Trophoblast cell (in vitro differentiated cells and primary cell): ENCODE results near the gene TLCD3A.
"Not testable (repeated sequence)": the region's sequence is repeated elsewhere in the genome, so short reads cannot be mapped to it uniquely, and the experiment has no call there.

Experiments used
- DNase-seq, 2 donors: peaks; one replicate each; pipeline ENCODE4 v3.0.0-alpha.2; 2016
- H2AFZ ChIP-seq: 2 replicates; pipeline ENCODE4 v1.6.1; 2013; ENCODE audit warnings: low read length, moderate library complexity, mild to moderate bottlenecking; ENCODE audit not compliant: insufficient read depth, poor library complexity
- H2AK5ac ChIP-seq: 2 replicates; pipeline ENCODE4 v1.6.1; 2013; ENCODE audit warnings: mild to moderate bottlenecking, low read length
- H2BK120ac ChIP-seq: 2 replicates; pipeline ENCODE4 v1.6.1; 2013; ENCODE audit warnings: low read length, mild to moderate bottlenecking, moderate library complexity; ENCODE audit not compliant: insufficient read depth, poor library complexity
- H2BK12ac ChIP-seq: 2 replicates; pipeline ENCODE4 v1.6.1; 2013; ENCODE audit warnings: mild to moderate bottlenecking, low read length, moderate library complexity
- H2BK5ac ChIP-seq: 2 replicates; pipeline ENCODE4 v1.6.1; 2013; ENCODE audit warnings: low read length, low read depth, moderate library complexity, mild to moderate bottlenecking; ENCODE audit not compliant: poor library complexity
- H3K14ac ChIP-seq: 2 replicates; pipeline ENCODE4 v1.6.1; 2013; ENCODE audit warnings: mild to moderate bottlenecking, low read length
- H3K18ac ChIP-seq: 2 replicates; pipeline ENCODE4 v1.6.1; 2013; ENCODE audit warnings: mild to moderate bottlenecking, low read length
- H3K23ac ChIP-seq: 2 replicates; pipeline ENCODE4 v1.6.1; 2013; ENCODE audit warnings: low read length
- H3K27ac ChIP-seq: 2 replicates; pipeline ENCODE4 v1.5.1; 2013; ENCODE audit warnings: low read depth, mild to moderate bottlenecking, inconsistent platforms, low read length, moderate library complexity
- H3K27me3 ChIP-seq: 2 replicates; pipeline ENCODE4 v1.6.1; 2013; ENCODE audit warnings: inconsistent platforms, mild to moderate bottlenecking, low read length, moderate library complexity; ENCODE audit not compliant: insufficient read depth
- H3K36me3 ChIP-seq, 2 experiments: 1 replicate in 1 of 2; 2 replicates in 1 of 2; pipeline ENCODE4 v1.6.1; 2013; ENCODE audit warnings: low read length in 2 of 2, mild to moderate bottlenecking in 2 of 2, moderate library complexity in 1 of 2; ENCODE audit not compliant: insufficient read depth in 2 of 2, control insufficient read depth in 1 of 2
- H3K4ac ChIP-seq: 2 replicates; pipeline ENCODE4 v1.6.1; 2013; ENCODE audit warnings: low read depth, mild to moderate bottlenecking, low read length, moderate library complexity
- H3K4me1 ChIP-seq, 2 experiments: 1 replicate in 1 of 2; 2 replicates in 1 of 2; pipeline ENCODE4 v1.6.1; 2013; ENCODE audit warnings: low read length in 2 of 2, mild to moderate bottlenecking in 2 of 2, moderate library complexity in 1 of 2; ENCODE audit not compliant: insufficient read depth in 2 of 2, control insufficient read depth in 1 of 2
- H3K4me2 ChIP-seq: 2 replicates; pipeline ENCODE4 v1.6.1; 2013; ENCODE audit warnings: inconsistent platforms, mild to moderate bottlenecking, low read length, moderate library complexity
- H3K4me3 ChIP-seq: 2 replicates; pipeline ENCODE4 v1.5.1; 2013; ENCODE audit warnings: mild to moderate bottlenecking, low read depth, low read length, inconsistent platforms
- H3K79me1 ChIP-seq: one replicate; pipeline ENCODE4 v1.6.1; 2013; ENCODE audit warnings: low read length
- H3K79me2 ChIP-seq: 2 replicates; pipeline ENCODE4 v1.6.1; 2013; ENCODE audit warnings: low read length, mild to moderate bottlenecking; ENCODE audit not compliant: control insufficient read depth, insufficient read depth, poor library complexity
- H3K9ac ChIP-seq: 2 replicates; pipeline ENCODE4 v1.6.1; 2013; ENCODE audit warnings: mild to moderate bottlenecking, low read length
- H3K9me3 ChIP-seq: 2 replicates; pipeline ENCODE4 v1.6.1; 2013; ENCODE audit warnings: low read depth, mild to moderate bottlenecking, control low read depth, inconsistent platforms, low read length; ENCODE audit not compliant: insufficient read depth
- H4K12ac ChIP-seq: 2 replicates; pipeline ENCODE4 v1.6.1; 2013; ENCODE audit warnings: low read depth, mild to moderate bottlenecking, low read length, moderate library complexity
- H4K8ac ChIP-seq: 2 replicates; pipeline ENCODE4 v1.6.1; 2013; ENCODE audit warnings: low read depth, mild to moderate bottlenecking, low read length, moderate library complexity
- H4K91ac ChIP-seq: one replicate; pipeline ENCODE4 v1.6.1; 2013; ENCODE audit warnings: low read depth, mild to moderate bottlenecking, low read length, moderate library complexity
- WGBS: extraction: QIAGEN DNeasy Blood & Tissue Kit; methylation state at CpG from one replicate; pipeline ENCODE4 v1.1.7; 2013; ENCODE audit warnings: missing lambda C conversion rate; ENCODE audit not compliant: insufficient read length, insufficient coverage; ENCODE audit errors: extremely low coverage; 5-methylcytosine and 5-hydroxymethylcytosine counted together

The TLCD3A gene

DNA sequence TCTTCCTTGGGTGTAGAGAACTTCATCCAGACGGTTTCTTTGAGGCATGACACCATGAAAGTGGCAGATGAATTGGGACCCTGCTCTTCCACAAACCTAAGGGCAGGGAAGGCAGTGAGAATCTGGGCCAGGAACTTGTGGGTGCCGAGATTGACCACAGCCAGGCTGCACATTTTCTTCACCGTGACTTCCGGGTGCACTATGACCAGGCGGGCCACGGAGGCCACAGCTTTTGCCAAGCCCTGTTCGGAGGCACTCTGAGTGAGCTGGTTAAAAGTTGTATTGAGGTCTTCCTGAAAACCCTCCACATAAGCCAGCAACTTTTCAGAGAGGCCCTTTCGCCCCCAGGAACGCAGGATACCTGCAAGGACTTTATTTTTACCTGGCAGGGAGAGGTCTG, 13.8 kb downstream of the TLCD3A start:
- Histone ChIP-seq H3K36me3 (peaks cover 63 to 64% of the 10 kb centered on the region in 2 experiments), H3K9me3 (peaks cover 6% of the 10 kb centered on the region), H3K27ac (no peak overlapping the region), H3K18ac (no peak overlapping the region), H3K23ac (no peak overlapping the region), H2BK120ac (no peak overlapping the region), H3K79me1 (no peaks in the 10 kb centered on the region), H4K91ac (no peak overlapping the region), H2BK5ac (no peak overlapping the region), H2AK5ac (no peak overlapping the region), H3K4me2 (no peak overlapping the region), H3K27me3 (no peaks in the 10 kb centered on the region), H3K79me2 (peaks cover under 1% of the 10 kb centered on the region), H3K4ac (no peak overlapping the region), H3K9ac (no peak overlapping the region), H2BK12ac (no peak overlapping the region), H3K4me3 (no peak overlapping the region), H4K12ac (no peak overlapping the region), H4K8ac (no peak overlapping the region), H3K4me1 (peaks cover 2 to 4% of the 10 kb centered on the region in 2 experiments), H3K14ac (no peak overlapping the region), H2AFZ (no peak overlapping the region)
- no CpG with 5 or more reads among the region's 9 CpGs for WGBS
- no peak for DNase-seq

- Histone ChIP-seq H3K79me1 (peaks cover 5% of the 10 kb centered on the region), H3K27ac (no peak overlapping the region), H2AFZ (no peak overlapping the region), H3K18ac (no peak overlapping the region), H2AK5ac (no peak overlapping the region), H2BK120ac (no peak overlapping the region), H3K23ac (no peak overlapping the region), H4K91ac (no peak overlapping the region), H3K27me3 (no peaks in the 10 kb centered on the region), H3K14ac (no peak overlapping the region), H3K4me2 (no peak overlapping the region), H2BK5ac (no peak overlapping the region), H3K4me1 (peaks cover 4 to 6% of the 10 kb centered on the region in 2 experiments), H3K4ac (no peak overlapping the region), H3K9me3 (peaks cover 6% of the 10 kb centered on the region), H2BK12ac (no peak overlapping the region), H3K9ac (no peak overlapping the region), H3K79me2 (peaks cover 9% of the 10 kb centered on the region), H4K8ac (no peak overlapping the region), H4K12ac (no peak overlapping the region), H3K4me3 (no peak overlapping the region), H3K36me3 (peaks cover 55 to 57% of the 10 kb centered on the region in 2 experiments)
- no CpG with 5 or more reads among the region's 38 CpGs for WGBS
- DNase-seq: no peak
Measured at GRCh38 chr17:746783-747629, 14.6 kb downstream of the TLCD3A start.

DNA sequence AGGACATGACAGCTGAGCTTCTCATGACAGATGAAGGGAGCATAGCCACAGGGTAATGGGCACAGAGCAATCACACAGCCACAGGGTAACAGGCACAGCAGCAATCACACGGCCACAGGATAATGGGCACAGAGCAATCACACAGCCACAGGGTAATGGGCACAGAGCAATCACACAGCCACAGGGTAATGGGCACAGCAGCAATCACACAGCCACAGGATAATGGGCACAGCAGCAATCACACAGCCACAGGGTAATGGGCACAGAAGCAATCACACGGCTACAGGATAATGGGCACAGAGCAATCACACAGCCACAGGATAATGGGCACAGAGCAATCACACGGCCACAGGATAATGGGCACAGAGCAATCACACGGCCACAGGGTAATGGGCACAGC, 16.2 kb downstream of the TLCD3A start:
- not testable (repeated sequence) for H4K8ac ChIP-seq, H2AK5ac ChIP-seq, H4K91ac ChIP-seq, H2BK5ac ChIP-seq, H3K27me3 ChIP-seq, H3K27ac ChIP-seq, H3K14ac ChIP-seq, H4K12ac ChIP-seq, H3K9me3 ChIP-seq, DNase-seq, H2AFZ ChIP-seq, H3K23ac ChIP-seq, H2BK12ac ChIP-seq, H2BK120ac ChIP-seq, H3K4me2 ChIP-seq, H3K4ac ChIP-seq, H3K18ac ChIP-seq, H3K4me3 ChIP-seq, H3K9ac ChIP-seq
- no CpG with 5 or more reads among the region's 4 CpGs for WGBS
- Histone ChIP-seq H3K36me3 (peaks cover 46 to 47% of the 10 kb centered on the region in 2 experiments), H3K4me1 (peaks cover 9 to 11% of the 10 kb centered on the region in 2 experiments), H3K79me1 (peaks cover 11% of the 10 kb centered on the region), H3K79me2 (peaks cover 14% of the 10 kb centered on the region)

DNA sequence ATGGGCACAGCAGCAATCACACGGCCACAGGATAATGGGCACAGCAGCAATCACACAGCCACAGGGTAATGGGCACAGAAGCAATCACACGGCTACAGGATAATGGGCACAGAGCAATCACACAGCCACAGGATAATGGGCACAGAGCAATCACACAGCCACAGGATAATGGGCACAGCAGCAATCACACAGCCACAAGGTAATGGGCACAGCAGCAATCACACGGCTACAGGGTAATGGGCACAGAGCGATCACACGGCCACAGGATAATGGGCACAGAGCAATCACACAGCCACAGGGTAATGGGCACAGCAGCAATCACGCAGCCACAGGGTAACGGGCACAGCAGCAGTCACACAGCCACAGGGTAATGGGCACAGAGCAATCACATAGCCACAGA, 17.0 kb downstream of the TLCD3A start:
- not testable (repeated sequence) for H3K18ac ChIP-seq, H2BK12ac ChIP-seq, H3K27me3 ChIP-seq, H3K4me3 ChIP-seq, H3K14ac ChIP-seq, H4K8ac ChIP-seq, H4K91ac ChIP-seq, H3K9ac ChIP-seq, H3K4ac ChIP-seq, H4K12ac ChIP-seq, H2AFZ ChIP-seq, H2BK120ac ChIP-seq, H3K27ac ChIP-seq, H2AK5ac ChIP-seq, H3K4me2 ChIP-seq, H3K9me3 ChIP-seq, H2BK5ac ChIP-seq, DNase-seq, H3K23ac ChIP-seq
- Histone ChIP-seq H3K79me2 (peaks cover 14% of the 10 kb centered on the region), H3K4me1 (peaks cover 9 to 11% of the 10 kb centered on the region in 2 experiments), H3K79me1 (peaks cover 11% of the 10 kb centered on the region), H3K36me3 (peaks cover 40 to 41% of the 10 kb centered on the region in 2 experiments)
- no CpG with 5 or more reads among the region's 7 CpGs for WGBS
